Left hindlimb (tissue), 1 donor: ENCODE measurements around the gene UTP3.
A peak's percentile ranks its signal among the peaks of the same experiment; 100 is the strongest.
"Not testable (repeated sequence)": the region's sequence is repeated elsewhere in the genome, so short reads cannot be mapped to it uniquely, and the experiment has no call there.

Source experiments
- DNase-seq: peaks from one replicate; pipeline ENCODE4 v3.0.0-alpha.2; 2018

Gene UTP3

GRCh38 chr4:70687392-70687791, 940 bp upstream of the UTP3 start:
- DNase-seq = no peak

- no peak for DNase-seq
These were observed 481 bp downstream of the UTP3 start for GRCh38 chr4:70688795-70689231.

- DNase-seq = no peak
These were observed 3.3 kb downstream of the UTP3 start for GRCh38 chr4:70691661-70692060.

GRCh38 chr4:70694633-70695032, 6.3 kb downstream of the UTP3 start:
- DNase-seq = not testable (repeated sequence)

GRCh38 chr4:70698435-70698834, 10.1 kb downstream of the UTP3 start:
- DNase-seq = not testable (repeated sequence)

- DNase-seq = no peak
These were observed 12.4 kb downstream of the UTP3 start for GRCh38 chr4:70700712-70701111.

- DNase-seq = no peak
These were observed 12.9 kb downstream of the UTP3 start for GRCh38 chr4:70701271-70701670.

- DNase-seq = not testable (repeated sequence)
These were observed 14.3 kb downstream of the UTP3 start for GRCh38 chr4:70702592-70702991.

- no peak for DNase-seq
These were observed 15.4 kb downstream of the UTP3 start for GRCh38 chr4:70703619-70704214.

GRCh38 chr4:70704215-70704930, 16.0 kb downstream of the UTP3 start:
- peak; percentile 92 for DNase-seq

GRCh38 chr4:70704931-70705182, 16.5 kb downstream of the UTP3 start:
- DNase-seq = no peak

- peak; percentile 85 for DNase-seq
These were observed 17.1 kb downstream of the UTP3 start for GRCh38 chr4:70705183-70706043.

- no peak for DNase-seq
These were observed 17.7 kb downstream of the UTP3 start for GRCh38 chr4:70706044-70706461.

GRCh38 chr4:70706516-70706915, 18.2 kb downstream of the UTP3 start:
- DNase-seq = no peak

GRCh38 chr4:70709611-70710205, 21.4 kb downstream of the UTP3 start:
- DNase-seq = no peak

- no peak for DNase-seq
These were observed 23.3 kb downstream of the UTP3 start for GRCh38 chr4:70711599-70711998.

- DNase-seq = no peak
These were observed 23.8 kb downstream of the UTP3 start for GRCh38 chr4:70712150-70712549.

- DNase-seq = no peak
These were observed 24.5 kb downstream of the UTP3 start for GRCh38 chr4:70712604-70713452.

- DNase-seq = no peak
These were observed 25.2 kb downstream of the UTP3 start for GRCh38 chr4:70713453-70714078.

- no peak for DNase-seq
These were observed 26.0 kb downstream of the UTP3 start for GRCh38 chr4:70714079-70714887.

- no peak for DNase-seq
These were observed 26.8 kb downstream of the UTP3 start for GRCh38 chr4:70715097-70715496.
